D341Med (cell line): Measurements from ENCODE around the gene TIGIT.

Experiments used
- DNase-seq: peaks from one replicate; pipeline ENCODE4 v3.0.0; 2012; ENCODE audit warnings: low spot score

TIGIT gene

DNA sequence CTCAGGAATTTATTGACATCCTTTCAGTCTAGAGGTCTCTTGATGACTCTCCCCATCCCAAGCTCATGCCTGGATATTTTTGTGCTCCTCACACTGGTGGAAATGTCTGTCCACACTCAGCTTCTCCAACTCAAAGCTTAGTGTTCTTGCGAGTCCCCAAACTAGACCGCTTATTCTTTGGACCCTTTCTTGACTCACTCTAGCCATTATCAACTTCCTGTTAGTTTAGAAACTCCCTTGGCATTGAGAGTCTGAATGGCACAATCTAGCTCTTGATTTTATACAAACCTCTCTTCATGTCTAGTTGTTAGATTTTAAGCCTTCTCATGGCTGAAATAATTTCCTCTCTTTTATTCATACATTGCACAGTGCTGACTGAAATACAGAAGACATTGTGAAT is 19.6 kb downstream of the TIGIT start:
- no peak for DNase-seq

DNA sequence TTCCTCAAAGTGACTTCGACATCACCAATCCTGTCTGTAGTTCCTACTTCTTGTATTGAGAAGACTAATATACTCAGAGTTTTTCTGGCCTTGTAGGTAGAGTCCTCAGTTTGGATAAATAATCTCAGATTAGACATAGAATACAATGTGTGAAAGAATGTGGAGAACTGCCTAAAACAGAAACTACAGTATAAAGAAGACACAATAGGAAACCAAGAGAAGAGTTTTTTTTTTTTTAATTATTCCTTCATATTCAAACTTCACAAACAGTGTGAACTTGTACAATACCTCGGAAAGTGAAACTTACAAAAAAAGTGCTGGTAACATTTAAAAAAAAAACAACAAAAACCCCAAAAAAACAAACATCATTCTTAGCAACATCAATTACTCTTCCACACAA is 20.5 kb downstream of the TIGIT start:
- DNase-seq, result no peak

DNA sequence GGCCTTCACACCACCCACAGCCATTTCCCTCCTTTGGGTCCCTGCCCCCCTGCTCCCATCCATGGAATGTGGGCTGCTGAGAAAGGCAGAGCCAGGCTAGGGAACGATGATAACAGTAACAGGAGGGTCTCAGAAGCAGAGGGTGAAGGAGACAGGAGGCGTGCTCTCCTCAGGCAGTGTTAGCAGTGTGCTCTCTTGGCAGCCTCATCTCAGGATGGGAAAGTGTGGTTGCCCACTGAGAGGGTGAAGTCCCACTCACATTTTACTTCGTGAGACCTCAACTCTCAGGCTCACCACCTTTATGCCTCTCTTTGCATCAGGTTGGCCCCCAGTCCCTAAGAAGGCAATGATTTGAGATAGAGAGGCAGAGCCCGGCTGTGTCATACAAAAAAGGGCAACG is 24.5 kb downstream of the TIGIT start:
- no peak for DNase-seq

DNA sequence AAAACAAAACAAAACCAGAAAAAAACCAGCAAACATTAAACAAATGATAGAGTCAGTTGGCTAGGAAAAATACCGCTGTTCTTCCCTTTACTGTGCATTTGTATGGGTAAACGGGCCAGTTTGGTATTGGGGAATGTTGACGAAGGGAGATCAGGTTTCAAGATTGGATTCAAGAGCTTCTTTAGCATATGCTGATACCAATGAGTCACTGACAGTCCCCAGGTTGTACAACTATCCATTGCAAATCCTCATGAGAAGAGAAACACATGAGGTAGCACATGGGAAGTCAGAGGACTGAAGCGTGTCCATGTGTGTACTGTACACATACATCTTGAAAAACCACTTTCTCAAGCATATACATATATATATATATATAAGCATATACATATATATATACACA is 25.6 kb downstream of the TIGIT start:
- DNase-seq, result no peak

DNA sequence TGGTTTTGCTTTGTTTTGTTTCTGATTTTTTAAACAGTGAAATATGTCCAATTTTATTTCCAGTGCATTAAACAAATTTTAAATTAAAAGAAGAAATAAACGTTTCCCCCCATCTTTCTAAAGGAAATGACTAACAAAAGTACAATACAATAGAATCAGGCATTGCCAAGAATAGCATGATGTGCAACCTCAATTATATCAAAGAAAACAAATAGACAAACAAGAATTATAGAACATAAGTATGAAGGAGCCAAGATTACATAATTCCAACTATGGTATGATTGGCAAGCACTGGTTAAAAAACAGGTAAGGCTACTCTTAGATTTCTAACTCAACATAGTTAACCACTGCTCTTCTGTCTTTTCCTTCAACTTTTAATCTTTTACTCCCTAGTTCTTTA is 26.4 kb downstream of the TIGIT start:
- DNase-seq, result no peak

DNA sequence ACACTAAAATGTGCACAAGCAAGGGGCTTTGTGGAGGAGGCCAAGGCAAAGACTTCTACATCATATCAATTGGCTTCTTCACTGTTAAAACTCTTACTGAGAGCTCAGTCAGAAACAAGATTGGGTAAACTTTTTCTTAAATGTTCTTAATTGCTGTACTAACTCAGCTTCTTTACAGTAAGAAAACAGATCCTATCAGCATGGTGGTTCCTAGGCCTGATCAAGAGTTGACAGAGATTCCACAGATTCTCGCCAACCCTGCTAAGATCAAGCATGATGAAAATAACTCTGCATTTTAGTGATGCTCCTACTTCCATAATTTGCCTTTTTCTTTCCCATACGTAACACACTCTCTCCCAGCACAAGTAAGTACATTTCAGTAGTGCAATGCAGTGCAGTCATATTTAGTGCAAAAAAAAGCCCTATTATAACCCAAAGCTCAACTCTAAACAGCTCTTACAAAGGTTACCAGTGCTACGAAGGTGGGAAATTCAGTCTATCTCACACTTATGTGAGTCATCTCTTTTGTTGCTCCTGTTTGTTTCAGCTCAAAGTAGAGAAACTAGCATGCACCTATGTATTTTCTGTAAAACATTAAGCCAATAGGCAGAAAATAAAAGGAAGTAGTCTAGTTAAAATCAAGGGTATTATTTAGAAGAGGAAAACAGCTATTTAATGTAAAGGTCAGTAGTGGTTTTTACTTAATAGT is 29.9 kb downstream of the TIGIT start:
- DNase-seq, result no peak

DNA sequence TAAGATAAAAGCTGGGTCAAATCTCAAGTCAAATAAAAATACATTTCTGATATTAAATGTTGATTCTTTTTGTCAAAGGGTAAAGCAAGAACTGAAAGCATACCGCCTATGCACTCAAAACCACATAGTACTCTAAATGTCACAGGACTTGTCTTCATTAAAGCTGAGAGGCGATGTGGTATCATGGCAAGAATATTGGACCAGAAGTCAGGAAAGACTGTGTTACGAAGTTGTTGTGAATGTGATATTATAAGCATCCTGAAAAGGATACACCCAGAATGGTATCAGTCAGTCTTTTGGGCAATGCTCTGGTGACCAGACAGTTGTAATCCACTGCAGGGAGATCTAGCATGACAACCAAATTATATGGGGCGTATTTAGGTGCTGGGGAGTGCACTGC is 33.8 kb downstream of the TIGIT start:
- DNase-seq, result no peak

DNA sequence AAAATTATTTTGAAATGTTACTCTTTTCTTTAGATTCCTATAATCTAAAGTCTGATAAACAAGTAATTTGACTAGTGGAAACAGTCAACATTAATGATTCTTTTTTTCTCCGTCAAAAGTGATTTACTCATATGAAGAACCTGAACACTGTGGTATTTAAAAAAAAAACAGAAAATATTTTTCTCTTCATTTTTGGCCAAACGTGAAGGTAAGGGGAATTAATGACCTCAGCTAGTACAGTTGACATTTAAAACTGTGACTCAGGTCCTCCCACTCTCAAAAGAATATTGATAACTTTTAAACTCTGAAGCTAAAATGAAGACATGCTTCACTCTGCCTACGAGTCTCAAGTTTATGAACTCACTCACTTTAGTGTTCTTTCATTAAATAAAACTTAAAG is 34.5 kb downstream of the TIGIT start:
- DNase-seq, result no peak

DNA sequence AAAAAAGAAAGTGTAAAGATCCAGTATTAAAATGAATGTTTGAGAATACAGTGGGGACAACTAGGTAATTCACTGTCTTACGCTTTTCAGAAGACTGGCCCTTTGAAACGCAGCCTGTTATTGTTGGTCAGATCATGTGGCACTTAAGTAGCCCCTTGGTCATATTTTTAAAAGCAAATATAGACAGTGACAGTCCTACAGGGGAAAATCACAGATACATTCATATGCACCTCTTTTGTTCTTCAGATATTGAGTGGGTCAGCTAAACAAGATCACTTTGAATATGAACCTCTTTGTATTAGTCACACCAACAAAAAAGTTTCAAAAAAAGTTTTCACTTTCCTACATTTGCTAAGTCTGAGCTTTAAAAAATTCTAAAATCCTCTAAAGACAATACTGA is 36.0 kb downstream of the TIGIT start:
- DNase-seq, result no peak

DNA sequence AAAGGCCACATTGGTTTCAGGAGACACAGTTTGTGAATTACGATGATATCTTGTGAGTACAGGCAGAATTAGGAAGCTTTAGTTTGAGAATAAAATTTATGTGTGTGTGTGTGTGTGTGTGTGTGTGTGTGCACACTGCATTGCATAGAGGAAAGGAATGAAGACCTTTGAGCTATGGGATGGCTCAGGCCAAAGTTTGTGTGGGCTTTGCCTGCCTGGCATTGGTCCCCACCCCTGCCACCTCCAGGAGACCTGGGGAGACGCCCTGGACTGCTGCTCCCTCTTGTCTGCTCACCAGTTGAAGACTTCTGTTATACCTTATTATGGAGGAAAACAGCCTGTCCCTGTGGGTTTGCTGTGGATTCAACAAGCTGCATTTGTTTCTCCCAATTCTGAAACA is 37.2 kb downstream of the TIGIT start:
- no peak for DNase-seq

DNA sequence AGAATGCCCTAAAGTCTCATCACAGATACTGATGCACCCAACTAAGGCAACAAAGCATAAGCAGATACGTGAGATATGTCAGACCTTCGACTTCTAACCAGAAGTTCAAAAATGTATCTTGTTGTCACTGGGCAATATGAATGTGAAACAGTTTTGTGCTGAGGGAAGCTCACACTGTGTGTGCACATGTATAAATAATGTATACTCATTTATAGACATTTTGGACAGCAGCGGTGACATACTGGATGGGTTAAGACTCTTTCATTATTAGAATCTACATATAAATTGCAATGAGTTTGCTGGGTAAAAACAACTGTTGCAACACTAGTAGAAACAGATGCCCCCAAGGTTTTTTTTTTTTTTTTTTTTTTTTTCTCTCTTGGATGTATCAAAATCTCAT is 37.9 kb downstream of the TIGIT start:
- DNase-seq, result no peak

DNA sequence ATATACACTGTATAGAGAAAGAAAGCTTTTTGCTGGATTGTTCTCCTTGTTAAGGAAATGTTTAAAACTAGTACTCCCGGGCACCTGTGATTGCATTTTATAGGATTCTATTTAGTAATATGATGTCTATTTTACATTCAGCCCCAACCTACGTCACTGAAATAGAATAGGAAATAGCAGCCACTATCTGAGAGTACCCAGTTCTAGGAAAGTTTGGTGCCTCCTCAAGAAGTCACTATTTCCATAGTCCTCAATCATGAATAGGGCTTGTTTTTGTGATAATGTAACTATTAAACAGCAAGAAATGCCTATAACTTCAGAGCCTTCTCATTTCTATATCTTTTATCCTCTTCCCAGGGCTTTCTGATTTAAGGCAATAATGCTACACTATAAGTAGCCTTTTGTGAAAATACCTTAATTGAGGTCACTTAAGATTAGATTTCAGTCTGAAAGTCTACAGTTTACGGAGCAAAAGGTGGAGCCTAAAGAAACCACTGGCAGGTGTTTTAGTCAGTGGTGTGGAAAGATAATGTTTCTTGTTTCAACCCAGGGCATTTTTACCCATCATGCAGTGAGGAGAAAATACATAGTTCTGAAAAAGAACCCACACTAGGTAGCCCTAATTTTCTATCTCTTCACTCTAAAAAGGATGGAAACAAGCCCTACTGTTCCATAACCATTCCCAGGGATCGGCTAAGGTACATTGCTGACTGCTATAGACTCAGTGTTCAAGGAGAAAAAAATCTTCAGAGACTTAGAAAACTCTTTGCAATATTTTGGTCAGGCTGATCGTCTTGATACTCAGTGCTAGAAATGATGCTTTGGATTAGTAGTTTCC is 38.7 kb downstream of the TIGIT start:
- DNase-seq, result no peak

DNA sequence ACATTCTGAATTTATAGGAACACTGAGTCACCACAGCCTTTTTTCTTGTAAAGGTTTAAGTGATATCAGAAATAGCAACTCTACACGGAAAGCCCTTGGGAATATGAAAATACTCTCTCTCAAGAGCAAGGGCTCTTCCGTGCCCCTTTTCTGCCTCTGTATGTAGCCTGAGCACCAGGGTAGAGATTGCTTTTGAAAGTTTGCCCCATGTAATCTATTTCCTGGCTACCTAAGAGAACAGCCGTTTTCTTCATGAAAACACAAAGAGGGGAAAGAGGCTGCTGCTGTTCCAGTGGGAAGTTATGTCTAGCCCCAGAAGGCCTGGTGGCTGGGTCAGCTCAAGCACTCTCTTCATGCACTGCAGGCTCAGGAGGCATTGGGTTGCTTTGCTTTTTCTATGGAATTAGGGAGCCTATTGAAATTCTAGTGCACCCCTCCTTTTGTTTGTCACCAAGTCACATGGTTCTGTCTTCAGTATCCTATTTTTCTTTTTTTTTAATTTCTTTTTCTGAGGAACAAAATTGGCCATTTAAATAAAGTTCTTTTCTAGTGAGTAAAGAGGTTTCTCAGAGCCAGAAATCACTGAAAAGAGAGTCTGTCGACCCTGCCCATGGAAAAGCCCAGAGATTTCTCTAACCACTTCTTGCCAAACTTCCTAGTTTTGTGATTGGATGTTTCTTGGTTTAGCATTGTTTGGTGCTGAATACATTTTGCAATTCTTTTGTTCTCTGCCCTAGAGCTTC is 39.5 kb downstream of the TIGIT start:
- no peak for DNase-seq

DNA sequence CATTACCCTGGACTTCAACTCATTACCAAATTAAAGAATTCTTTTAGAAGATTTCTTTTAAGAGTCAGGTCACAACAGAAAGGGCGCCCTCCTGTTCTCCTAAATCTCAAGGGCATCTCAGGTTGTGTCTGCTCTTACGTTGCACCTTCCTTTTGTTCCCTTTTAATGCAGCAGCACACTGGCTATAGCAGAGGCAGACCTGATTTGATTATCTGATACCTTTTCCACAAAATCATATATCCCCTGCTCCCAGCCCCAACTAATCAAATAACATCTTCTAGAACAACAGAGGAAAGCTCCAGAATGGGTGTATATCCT is 40.1 kb downstream of the TIGIT start:
- no peak for DNase-seq

DNA sequence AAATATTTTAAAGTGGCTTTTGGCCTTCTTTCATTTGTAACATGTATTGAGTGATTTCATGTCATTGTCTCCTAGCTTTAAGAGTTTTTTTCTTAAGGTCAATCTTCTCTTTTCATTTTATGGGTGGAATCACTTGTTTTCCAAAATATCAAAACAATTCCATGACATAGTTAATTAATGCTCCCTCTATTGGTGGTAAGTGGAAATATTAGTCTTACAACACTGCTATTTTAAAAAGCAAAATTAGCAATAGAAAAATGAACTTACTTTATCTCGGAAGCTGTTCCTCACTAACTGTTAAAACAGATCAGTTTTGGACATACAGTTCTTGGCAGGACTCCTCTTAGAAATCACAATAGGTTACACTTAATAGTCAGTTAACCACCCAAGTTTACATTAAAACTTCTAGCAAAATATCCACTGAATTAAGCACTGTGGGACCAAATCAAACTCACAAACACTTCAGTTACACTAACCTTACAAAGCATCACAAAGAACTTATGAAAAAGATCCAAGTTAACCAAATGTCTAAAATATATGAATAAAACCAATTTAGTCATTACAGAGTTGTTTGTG is 42.4 kb downstream of the TIGIT start:
- DNase-seq, result no peak

DNA sequence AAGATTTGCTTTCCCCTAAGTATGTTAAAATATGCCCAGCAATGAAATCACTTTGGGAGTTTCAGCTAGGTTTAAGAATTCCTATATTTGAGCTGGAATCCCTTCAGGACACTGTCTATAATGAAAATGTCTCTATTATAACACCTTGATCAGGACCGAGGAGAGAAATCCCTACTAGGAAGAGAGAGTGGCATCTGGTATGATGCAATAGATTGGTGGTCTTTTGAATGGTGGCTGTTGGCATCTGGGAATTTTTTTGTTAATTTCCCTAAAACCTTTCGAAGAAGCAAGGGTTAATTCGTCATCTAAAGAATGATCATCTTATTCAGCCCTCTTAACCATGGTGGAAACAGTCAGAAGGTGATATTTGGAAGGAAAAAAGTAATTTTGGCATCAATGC is 43.0 kb downstream of the TIGIT start:
- no peak for DNase-seq

DNA sequence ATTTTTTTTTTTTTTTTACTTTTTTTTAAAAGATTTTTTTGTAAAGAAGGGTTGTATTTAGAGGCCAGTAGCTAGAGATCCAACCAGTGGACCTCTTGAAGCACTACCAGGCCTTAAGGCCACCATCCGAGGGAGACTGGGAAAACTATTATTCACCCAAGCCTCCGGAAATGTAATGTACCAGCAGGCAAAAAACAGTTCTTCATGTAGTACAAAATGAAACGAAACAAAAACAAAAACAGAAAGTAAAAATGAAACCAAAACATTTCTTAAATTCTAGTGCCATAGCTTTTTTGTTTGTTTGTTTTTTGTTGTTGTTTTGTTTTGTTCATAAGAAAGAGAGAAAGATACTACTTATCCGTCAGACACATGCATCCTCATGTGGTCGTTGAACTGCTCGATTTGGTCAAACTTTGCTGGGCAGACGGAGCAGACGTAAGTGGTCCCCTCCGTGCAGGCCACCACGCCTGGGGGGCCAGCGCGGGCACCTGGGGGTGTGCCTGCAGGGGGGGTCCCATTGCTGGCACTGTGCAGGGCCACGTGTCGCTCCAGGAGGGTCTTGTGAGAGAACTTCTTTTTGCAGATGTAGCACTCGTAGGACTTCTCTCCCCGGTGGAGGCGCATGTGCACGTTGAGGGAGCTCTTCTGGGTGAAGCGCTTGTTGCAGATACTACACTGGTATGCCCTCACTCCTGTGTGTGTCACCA is 45.0 kb downstream of the TIGIT start:
- no peak for DNase-seq

DNA sequence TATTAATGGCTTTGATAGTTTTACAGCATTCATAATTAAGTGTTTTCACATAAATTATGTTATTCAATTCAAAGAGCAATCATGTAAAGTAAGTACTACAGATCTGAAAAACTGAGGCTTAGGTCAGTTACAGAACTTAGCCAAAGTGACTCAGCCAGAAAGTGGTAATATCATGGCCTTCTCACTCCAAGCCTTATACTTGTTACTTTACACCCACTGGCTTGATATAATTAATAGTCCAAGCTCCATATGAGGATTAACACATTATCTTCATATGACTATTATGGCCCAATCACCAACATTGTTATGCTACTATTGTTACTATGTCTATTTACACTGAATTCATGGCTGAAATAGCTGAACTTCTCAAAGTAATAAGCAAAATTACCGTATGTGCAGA is 50.7 kb downstream of the TIGIT start:
- no peak for DNase-seq

DNA sequence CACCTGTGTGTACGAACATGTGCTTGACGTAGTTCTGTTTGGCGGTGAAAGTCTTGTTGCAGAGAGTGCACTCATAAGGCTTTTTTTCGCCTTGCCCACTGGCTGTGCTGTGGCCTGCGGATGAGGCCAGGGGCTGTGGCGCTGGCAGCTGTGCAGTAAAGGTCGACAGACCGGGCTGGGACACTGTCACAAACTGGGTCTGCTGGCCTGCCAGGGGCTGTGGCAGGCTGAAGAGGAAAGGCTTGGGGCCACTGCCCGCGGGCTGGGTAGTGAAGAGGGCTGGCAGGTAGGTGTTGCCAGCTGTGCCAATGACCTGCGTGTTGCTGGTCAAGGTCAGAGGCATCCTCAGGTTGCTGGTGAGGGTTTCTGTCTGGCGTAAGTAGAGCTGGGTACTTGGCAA is 56.4 kb downstream of the TIGIT start:
- no peak for DNase-seq

DNA sequence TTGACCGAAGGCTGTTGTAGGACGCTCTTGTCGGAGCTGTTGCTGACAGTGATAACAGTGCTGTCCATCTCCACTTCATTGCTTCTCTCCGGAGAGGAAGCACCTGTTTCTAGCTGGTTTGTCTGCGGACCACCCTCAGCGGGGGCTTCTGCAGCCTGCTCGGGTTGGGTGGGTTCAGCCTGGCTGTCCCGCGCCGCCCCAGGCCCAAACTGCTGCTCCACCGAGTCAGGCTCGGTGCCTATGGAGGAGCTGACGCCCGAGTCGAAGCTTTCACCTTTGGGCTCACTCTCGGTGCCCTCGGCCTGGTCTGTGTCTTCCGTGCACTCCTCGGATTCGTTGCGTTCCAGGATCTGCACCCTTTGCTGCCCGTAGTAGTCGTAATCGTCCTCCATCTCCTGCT is 56.9 kb downstream of the TIGIT start:
- no peak for DNase-seq

DNA sequence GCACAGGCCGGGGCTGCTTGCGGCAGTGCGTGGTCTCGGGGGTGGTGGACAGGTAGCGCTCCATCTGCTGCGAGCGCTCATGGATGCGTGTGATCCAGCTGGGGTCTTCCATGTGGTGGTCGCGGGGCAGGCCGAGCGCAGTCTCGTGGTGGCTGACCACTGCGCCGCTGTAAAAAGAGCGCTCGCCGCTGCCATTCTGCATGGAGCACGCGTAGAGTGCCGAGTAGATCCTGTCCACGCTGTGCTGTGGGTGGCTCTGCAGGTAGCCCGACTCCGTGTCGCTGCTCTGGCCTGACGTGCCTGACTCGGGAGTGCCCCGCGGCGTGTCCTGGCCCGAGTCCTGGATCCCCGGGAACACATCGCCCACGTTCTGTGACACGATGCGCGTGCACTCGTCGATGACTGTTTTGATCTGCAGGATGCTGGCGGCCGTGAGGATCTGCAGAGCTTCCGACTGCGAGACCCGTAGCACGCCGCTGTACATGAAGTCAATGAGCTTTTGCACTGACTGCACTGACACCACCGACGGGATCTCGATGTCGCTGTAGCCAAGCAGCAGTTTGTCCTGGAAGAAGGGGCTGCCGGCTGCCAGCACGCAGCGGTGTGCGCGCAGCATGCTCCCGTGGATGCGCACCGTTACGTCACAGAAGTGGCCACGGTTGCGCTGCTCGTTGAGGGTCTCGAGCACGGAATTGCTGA is 57.4 kb downstream of the TIGIT start:
- no peak for DNase-seq

DNA sequence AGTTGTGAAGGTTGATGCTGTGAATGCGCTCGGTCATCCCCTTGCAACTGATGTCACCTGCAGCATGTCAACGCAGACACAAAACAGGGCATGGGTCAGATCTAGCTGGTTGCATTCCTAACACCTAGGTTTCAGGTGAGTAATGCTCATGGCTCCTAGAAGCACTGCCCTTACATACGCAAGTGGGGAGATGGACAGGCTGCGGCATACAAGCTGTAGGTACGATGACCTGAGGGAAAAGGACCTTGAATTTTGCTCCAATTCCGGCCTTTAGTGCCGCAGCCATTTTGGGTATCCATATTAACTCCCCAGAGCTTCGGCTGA is 58.0 kb downstream of the TIGIT start:
- DNase-seq, result no peak
